HG03342 (cell line): ENCODE results near the gene NINL.
"Not testable (repeated sequence)": the region's sequence is repeated elsewhere in the genome, so short reads cannot be mapped to it uniquely, and the experiment has no call there.

Source experiments
- ATAC-seq: cut with Tn5 transposase; IDR thresholded peaks from one replicate; pipeline ENCODE4 v1.9.1; 2021; ENCODE audit warnings: mild to moderate bottlenecking, moderate library complexity; ENCODE audit not compliant: unreplicated experiment

Gene NINL

GRCh38 chr20:25584905-25585704, at the start of gene NINL:
Gene NINL (minus strand): TSS chr20:25585531. CDS start chr20:25526587, 58,944 bp downstream.
- ATAC-seq = no peak

DNA sequence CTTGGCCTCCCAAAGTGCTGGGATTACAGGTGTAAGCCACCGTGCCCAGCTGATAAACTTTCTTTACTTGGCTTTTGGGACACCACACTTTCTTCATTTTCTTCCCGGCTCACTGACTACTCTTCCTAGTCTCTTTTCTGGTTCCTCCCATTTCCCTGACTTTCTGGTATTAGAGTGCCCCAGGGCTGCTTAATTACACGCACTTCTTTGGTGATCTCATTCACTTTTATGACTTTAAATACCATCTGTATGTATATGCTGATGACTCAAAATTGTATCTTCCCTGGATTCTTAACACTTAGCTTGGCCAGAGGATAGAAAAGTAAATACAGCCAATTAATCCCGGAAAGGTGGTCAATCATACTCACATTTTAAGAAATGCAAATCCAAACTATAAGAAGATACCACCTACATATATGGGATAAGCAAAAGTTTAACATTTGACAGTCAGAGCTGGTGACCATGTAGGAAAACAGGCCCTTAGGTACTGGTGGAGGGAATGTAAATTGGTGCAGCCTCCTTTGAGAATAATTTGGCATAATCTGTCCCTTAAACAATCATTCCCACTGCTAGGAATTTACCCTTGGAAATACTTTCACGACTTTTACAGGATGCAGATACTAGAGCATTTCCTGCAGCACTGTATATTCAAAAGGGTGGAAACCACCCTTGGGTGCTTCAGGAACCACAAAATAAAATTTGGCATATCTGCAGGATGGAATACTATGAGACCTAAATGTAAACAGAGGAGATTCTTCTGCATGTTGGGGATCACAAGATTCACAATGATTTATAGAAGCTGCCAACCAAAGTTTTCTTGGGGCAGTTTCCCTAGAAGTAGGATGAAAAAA, 47.8 kb upstream of the NINL start:
- no peak for ATAC-seq

DNA sequence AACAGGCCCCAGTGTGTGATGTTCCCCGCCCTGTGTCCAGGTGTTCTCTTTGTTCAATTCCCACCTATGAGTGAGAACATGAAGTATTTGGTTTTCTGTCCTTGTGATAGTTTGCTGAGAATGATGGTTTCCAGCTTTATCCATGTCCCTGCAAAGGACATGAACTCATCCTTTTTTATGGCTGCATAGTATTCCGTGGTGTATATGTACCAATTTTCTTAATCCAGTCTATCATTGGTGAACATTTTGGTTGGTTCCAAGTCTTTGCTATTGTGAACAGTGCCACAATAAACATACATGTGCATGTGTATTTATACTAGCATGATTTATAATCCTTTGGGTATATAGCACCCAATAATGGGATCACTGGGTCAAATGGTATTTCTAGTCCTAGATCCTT, 45.3 kb upstream of the NINL start:
- not testable (repeated sequence) for ATAC-seq

- no peak for ATAC-seq
These were observed 44.6 kb upstream of the NINL start for GRCh38 chr20:25629816-25630499.

GRCh38 chr20:25626779-25627178, 41.4 kb upstream of the NINL start:
- ATAC-seq = no peak

- ATAC-seq = no peak
These were observed 39.2 kb upstream of the NINL start for GRCh38 chr20:25624500-25624939.

DNA sequence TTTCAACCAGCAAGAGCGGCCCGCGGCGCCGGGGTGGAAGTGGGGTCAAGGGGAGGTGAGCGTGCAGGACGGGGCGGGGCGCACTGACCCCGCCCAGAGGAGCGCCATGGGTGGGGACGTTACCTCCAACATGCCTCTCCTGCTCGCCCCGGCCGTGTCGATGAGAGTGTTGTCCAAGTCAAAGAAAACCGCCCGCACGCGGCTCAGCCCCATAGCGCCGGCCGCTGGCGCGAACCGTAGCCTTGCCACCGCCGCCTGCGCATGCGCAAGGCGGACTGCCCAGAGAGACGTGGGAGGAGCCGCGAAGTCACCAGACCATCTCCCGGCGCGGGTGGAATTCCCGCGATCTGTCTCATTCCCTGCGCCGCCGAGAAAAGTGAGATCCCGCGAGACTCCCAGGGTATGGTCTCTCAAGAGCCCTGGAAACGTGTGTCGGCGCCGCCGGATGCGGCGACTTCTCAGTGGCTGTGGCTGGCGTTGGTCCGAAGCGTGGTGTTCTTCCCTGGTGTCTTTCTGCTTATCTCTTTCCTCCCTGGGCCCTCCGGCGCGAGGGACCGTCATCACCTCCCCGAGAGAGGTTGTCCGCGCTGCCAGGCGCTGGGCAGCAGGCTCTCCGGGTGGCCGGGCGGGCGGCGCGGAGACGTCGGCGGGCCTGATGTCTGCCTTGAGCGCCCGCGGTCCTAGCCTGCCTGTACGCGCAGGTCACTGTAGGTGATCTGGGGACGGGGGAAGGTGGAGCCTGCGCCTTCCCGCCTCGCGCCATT, 38.6 kb upstream of the NINL start, which contains the start of gene NANP:
Gene NANP, minus strand, starts transcription at position 279 of the 764 bp plus-strand sequence. Its CDS starts 66 bp downstream, at position 213.
- peak; percentile 81 for ATAC-seq

DNA sequence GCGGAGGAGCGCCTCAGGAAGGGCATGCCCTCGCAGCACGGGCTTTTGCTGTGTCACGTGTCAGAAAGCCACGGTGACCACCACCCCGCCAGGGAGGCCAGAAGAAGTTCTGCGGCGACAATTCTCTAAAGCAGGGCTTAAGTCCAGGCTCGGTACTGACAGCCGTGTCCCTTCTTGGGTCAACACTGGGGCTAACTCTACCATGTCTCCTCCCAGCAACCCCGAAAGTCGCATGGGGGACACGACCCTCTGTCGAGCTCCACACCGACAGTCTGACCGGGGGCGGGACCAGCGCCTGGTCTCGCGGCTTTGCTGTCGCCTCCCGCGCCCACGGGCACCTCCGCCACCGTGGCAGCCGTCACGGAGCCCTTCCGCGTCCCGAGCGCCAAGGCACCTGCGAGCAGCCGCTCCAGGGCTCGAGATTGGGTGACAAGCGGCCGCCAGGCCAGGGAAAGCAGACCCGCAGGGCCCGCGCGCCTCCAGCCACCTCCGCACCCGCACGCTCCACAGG, 37.9 kb upstream of the NINL start:
- ATAC-seq = peak; percentile 15

DNA sequence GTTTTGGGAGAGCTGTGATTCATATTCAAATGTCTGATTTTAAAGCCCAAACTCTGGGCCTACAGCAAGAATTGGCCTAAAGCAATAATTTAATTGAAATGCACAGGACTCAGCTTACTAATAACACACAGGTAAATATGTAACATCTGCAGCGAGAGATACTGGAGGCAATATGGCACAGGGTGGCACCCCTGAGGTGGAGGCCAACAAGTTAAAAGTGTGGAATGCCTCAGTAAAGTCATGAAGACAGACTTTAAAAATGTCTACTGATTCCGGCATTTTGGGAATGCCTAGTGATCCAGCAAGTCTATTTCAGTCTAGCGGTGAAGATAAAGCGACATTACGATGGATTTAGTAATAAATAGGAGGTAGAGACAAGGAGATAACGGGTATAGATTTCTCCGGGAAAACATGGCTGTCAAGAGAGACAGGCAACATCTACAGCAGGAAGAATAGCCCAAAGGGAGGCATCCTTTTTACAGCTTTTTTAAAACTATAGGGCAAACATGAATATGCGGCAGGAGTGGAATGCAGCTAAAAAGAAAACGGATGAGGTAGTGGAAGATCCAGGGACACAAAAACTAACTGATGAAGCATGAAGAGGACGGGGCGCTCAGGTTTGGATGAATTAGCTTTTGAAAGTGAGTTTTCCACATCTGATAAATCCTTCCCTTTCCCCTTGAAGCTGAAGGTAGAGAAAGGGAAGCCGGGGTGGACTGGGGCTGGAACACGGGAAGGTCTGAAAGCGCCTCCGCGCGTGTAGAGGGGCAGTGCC, 37.3 kb upstream of the NINL start:
- no peak for ATAC-seq

DNA sequence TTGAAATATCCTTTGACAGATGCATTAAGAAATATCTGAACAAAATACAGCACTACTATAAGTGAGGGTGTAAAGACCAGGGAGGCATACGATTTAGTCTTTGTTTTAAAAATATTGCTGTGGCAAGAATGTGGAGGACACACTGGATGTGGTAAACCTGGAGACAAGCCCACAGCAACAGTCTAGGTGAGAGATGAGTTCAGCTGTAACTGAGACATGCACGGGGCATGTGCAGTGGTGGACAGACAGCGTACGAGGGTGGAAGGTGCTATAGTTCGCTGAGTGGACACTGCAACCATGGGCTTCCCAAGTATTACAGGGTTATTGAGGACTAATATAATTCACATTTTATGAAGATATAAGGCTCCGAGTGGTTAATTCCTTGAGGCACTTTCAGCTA, 36.7 kb upstream of the NINL start:
- ATAC-seq = no peak

DNA sequence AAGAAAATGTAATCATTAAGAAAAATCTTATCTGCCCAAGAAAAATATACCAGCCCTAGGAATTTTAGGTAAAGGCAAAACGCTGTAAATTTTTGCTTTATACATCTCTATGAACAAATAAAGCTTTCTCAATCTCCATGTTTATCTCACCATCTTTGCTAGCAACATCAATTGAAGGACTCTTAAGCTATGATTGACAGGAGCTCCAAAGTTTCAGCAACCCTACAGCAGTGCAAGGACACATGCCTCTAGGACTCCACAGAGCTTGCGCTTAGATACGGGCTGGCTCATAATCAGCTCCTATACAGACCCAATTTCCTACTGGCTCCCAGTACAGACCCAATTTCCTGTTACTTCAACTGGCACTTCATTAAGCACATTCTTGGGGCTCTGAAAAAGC, 34.2 kb upstream of the NINL start:
- no peak for ATAC-seq

- ATAC-seq = no peak
These were observed 23.4 kb upstream of the NINL start for GRCh38 chr20:25608774-25609173.

- no peak for ATAC-seq
These were observed 20.9 kb upstream of the NINL start for GRCh38 chr20:25606094-25606695.

DNA sequence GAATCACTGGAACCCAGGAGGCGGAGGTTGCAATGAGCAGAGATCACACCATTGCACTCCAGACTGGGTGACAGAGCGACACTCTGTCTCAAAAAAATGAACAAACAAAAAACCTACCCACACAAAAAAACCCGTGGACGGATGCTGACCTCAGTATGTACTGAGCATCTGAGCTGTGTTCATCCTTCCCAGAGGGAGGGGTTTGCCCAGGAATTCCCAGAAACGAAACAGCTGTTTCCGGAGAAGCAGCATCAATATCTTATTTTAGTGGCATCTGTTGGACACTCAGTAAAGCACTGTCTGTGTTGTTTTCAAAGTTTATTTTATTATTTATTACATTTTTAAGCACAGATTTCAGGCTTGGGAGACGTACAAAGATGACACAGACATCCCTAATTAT, 19.8 kb upstream of the NINL start:
- no peak for ATAC-seq

GRCh38 chr20:25604611-25605010, 19.3 kb upstream of the NINL start:
- ATAC-seq = no peak

DNA sequence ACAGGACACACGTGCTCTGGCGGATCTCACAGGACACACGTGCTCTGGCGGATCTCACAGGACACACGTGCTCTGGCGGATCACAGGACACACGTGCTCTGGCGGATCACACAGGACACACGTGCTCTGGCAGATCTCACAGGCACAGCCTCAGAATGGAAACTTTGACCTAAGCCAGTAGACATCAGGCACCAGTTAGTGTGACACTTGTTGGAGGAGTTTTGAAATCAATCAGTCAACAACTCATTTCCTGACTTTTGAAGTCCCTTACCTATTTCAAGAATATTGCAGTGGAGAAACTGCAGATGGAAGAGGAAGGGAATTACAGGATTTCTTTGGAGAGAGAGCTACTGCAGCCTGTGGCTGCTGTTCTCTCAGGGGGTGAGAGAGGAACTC, 17.6 kb upstream of the NINL start:
- ATAC-seq = not testable (repeated sequence)

GRCh38 chr20:25602191-25602913, 17.0 kb upstream of the NINL start:
- ATAC-seq = not testable (repeated sequence)

GRCh38 chr20:25601659-25602058, 16.3 kb upstream of the NINL start:
- ATAC-seq = no peak
